ENCODE measurements around the gene OTUD3.
"Not testable (repeated sequence)": the region's sequence is repeated elsewhere in the genome, so short reads cannot be mapped to it uniquely, and the experiment has no call there.

DNA sequence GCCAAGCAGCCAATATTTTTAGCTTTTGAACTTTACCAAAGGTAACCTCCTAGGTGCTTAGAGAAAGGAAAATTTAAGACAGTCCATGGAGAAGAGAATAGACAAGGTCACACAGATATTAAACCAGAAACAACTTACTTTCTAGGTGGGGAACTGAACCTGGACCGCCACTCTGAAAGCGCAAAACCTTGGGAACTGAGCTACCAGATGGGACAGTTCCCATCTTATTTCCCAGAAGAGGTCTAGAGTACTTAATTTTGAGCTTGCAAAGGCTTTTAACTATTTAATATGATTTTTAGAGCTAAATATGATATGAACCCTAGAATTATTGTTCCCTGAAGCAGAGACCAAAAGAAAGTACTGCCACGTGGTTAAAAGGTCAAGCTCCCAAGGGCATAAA is 32.9 kb upstream of the OTUD3 start:
- TF ChIP-seq, protein P1, sequence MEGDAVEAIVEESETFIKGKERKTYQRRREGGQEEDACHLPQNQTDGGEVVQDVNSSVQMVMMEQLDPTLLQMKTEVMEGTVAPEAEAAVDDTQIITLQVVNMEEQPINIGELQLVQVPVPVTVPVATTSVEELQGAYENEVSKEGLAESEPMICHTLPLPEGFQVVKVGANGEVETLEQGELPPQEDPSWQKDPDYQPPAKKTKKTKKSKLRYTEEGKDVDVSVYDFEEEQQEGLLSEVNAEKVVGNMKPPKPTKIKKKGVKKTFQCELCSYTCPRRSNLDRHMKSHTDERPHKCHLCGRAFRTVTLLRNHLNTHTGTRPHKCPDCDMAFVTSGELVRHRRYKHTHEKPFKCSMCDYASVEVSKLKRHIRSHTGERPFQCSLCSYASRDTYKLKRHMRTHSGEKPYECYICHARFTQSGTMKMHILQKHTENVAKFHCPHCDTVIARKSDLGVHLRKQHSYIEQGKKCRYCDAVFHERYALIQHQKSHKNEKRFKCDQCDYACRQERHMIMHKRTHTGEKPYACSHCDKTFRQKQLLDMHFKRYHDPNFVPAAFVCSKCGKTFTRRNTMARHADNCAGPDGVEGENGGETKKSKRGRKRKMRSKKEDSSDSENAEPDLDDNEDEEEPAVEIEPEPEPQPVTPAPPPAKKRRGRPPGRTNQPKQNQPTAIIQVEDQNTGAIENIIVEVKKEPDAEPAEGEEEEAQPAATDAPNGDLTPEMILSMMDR (IDR thresholded peaks at IDR 0.05) = not testable (repeated sequence)
- TF ChIP-seq POLR2A (IDR thresholded peaks at IDR 0.05) = not testable (repeated sequence)
